ENCODE data around the gene TMEM132D.
"Not testable (repeated sequence)": the region's sequence is repeated elsewhere in the genome, so short reads cannot be mapped to it uniquely, and the experiment has no call there.

Gene TMEM132D

DNA sequence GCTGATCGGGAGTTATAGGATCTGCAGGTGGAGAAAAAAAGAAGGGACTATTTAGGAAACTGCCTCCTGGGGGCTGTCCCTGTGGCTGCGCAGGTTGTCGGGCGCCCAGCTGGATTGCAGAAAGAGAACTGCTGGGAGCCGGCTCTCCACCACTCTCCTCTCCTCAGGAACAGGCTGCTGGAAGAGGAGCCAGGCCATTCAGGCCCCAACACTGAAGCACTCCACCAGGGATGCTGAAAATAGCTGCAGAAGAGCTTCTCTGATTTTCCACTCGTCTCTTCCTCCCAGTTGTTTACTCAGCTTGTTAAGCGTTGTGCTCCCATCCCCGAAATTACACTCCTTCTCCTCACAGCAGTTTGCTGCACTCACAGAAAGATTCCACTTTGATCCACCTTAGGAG lies 703.2 kb downstream of the TMEM132D start:
- DNase-seq (ENCODE audit: low spot score) = no peak
- no peak for FAIRE-seq

DNA sequence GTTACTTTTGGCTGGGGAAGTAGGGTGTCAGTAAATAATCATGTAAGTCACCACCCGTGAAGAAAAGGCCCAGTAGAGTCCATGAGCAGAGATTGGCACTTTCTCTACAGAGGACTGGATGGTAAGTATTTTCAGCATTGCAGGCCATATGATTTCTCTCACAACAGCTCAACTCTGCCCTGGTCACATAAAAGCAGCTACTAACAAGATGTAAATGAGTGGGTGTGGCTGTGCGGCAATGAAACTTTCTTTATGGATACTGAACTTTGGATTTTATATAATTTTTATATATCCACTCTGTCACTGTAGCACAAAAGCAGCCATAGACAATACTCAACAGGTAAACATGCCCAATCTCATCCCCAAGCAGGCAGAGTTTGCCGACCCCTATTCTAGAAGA lies 706.9 kb downstream of the TMEM132D start:
- FAIRE-seq (no peak), DNase-seq (ENCODE audit: low spot score) (no peak)

DNA sequence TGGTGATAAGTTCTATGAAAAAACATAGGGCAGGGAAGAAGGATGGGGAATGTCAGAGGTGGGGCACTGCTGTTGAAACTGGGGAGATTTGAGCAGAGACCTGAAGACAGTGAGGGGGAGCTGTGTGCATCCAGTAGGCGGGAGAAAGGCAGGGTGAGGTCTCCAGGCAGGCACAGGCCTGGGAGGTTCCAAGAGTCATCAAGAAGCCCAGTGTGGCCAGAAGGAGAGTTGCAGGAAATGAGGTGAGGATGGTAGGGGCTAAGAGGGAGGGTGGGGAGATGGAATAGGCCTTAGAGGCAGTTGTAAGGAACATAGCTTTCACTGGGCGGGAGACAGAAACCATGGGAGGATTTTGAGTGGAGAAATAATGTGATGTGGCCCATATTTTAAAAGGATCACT lies 708.7 kb downstream of the TMEM132D start:
- no peak for DNase-seq (ENCODE audit: low spot score)
- no peak for FAIRE-seq

DNA sequence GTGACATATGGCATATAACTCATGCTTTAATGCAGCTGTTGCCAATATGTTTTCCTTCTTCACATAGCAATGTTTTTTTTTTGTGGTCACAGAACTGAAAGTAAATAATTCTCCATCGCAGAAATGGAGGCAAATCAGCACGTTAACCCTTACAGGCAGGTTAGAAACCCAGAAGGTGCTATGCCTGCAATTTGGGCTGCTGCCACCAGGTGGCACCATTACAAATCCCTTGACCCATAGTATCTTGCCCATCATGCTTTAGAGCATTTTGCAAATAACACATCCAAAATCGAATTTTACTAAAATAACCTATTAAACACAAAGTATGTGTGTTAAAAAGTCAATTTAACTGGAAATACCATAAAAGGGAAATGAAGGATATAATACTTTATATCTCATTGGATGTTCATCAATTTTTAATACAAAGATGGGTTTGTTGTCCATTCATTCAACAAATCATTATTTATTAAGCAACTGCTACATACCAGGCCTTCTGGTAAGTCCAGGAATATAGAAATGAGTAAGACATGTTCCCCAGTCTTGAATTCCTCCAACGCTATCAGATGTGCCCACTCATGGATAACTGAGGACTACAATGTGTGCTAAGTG lies 710.5 kb downstream of the TMEM132D start:
- FAIRE-seq (no peak), DNase-seq (ENCODE audit: low spot score) (no peak)

DNA sequence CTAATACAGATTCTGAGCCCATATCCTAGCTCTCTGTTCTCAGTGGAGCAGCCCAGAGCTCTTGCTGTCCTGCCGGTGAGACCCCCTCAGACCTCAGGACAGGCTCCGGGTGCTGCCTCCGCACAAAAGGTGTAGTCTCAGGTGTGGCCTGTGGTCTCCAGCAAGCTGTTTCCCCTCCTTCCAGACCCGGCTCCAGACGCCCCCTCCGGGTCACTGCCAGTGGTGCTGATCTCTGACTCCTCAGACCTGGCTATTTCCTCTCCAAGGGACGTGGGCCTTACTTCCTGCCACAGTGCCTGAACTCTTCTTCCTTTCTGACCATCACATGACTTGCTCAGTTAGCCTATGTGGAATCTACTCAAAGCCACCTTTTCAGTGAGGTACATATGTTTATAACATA lies 713.0 kb downstream of the TMEM132D start:
- no peak for DNase-seq (ENCODE audit: low spot score)

DNA sequence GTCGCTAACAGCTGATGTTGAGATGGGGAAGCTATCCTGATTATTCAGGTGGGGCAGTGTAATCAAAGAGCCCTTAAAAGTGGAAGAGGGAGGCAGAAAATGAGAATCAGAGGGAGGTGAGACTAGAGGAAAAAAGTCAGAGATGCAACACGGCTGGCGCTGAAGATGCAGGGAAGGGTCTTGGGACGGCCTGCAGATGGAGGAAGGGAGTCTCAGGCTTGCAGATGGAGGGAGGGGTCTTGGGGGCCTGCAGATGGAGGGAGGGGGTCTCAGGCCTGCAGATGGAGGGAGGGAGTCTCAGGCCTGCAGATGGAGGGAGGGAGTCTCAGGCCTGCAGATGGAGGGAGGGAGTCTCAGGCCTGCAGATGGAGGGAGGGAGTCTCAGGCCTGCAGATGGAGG lies 713.9 kb downstream of the TMEM132D start:
- FAIRE-seq; DNase-seq (ENCODE audit: low spot score): not testable (repeated sequence)

More for the DNA sequence above, 713.0 kb downstream of the TMEM132D start:
- FAIRE-seq = no peak

DNA sequence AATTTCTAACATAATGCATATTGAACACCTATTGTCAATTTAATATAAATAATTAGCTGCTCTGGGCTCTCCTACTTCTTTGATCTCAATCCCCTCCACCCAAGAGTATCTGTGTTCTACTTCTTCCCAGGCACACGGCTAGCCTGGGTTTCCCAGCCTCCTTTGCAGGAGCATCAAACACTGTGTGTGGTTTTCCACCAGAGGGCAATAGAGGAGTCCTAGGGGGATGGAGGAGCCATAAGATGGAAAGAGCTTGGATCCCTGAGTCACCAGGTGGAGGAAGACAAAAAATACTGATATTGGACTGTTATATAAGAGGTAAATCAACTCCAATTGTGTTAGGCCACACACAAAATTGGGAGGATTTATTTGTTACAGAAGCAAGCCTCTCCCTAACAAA lies 716.9 kb downstream of the TMEM132D start:
- DNase-seq (ENCODE audit: low spot score) = peak; percentile 5

DNA sequence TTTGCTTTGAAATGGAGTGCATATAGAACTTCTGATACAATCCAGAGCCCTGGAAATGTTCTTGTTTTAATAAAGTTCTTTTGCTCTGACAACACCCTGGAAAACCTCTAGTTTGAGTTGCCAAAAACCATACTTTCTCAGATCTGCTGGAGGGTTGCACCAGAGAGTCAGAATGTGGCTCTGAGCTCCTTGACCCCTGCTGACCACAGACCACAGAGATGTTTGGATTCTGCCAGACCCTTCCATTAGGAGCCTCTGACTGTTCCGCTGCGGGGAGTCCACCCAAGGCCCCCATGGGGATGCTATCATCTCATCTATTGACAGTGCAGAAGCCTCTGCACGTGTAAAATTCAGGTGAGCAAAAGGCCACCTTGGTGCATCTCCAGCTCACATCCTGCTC lies 718.0 kb downstream of the TMEM132D start:
- no peak for FAIRE-seq
- DNase-seq (ENCODE audit: low spot score) = no peak

More for the DNA sequence above, 716.9 kb downstream of the TMEM132D start:
- no peak for FAIRE-seq

DNA sequence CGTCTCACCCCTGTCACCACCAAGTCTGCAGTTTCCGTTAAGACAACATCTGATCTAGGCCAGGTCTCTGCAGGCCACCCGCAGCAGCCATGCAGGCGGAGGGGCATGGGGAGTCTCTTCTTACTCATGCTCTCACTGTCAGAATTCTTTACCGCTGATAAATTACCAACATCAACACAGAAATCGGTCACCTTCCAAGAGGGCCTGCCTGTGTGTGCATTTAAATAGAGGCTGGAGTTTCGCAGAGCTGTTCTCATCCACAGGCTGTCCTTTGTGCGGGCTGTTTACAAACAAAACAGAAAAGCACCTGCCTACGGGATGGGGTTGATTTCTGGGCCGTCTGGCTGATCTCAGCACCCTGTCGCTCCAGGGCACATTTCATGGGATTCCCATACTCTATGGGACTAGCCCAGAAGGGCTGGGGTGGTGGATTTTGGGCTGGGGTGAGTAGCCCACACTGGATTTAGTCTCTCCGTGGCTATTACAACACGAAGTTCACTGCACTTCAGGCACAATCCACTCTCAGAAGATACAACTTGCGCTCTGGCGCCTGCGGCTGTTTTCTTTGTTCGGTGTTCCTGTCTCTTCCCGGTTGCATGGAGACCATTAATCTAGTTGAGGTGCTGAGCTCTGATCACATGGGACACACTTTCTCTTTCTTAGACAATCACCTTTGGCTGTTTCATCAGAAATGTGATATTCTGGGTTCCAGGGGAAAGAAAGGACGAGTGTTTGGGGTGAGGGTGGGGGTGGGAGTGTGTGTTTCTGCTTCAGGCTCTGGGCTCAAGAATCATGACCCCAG lies 719.5 kb downstream of the TMEM132D start:
- no peak for DNase-seq (ENCODE audit: low spot score)
- no peak for FAIRE-seq

DNA sequence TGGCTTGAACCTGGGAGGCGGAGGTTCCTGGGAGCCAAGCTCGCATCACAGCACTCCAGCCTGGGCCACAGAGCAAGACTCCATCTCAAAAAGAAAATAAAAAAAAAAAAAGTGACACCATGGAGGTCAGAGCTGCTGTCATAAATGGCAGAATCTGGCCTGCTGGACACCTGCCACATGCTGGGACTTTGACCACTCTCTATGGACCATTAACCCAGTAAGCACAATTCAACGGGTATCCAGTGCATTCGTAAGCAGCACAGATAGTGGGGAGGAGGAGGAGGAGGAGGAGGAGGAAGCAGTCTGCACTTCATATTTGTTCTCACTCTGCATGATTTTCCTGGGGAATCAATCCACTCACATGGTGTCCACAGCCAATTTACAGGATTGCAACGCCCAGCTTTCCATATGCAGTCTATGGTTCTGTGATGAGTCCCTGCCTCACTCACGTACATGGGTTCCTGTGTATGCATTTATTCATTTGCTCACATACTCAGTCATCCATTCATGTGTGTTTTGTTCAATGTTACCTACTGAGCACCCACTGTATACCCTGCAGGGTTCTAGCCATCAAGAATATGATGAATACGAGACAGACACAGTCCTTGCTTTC lies 723.8 kb downstream of the TMEM132D start:
- FAIRE-seq (no peak), DNase-seq (ENCODE audit: low spot score) (no peak)

DNA sequence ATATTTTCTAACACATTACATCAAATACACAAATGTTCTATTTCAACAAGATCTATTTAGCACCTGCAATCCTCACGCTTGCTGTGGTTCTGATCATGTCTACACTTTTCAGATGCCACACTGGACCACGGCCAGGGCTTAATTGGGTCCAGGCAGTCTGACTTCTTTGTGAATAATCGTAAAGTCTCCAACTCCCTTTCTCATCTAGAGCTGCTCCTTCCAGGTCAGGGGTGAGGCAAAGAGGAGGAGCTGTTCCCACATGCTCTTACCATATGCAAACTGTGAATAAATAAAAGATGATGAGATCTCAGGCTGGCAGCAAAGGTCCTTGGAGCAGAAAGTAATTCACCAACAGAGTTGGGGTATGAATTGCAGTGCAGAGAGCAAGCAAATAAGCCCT lies 733.9 kb downstream of the TMEM132D start:
- FAIRE-seq (no peak), DNase-seq (ENCODE audit: low spot score) (no peak)

DNA sequence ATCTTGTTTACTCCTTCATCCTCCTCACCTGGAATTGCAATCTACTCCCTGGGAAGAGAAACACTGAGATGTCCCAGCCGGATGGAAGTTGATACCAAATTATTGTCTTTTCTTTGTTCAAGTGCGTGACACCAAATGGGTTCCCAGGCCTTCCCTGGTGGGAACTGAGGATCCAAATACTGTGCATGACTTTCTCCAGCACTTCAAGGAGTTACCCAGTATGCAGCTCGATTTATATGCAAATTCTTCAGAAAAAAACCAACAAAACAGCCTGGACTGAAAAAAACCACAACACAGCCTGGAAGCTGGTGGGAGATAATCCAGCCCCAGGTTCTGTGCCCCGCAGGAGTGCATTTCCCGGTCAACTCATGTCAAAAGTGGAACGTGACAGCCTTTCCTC lies 740.0 kb downstream of the TMEM132D start:
- FAIRE-seq (no peak), DNase-seq (ENCODE audit: low spot score) (no peak)

DNA sequence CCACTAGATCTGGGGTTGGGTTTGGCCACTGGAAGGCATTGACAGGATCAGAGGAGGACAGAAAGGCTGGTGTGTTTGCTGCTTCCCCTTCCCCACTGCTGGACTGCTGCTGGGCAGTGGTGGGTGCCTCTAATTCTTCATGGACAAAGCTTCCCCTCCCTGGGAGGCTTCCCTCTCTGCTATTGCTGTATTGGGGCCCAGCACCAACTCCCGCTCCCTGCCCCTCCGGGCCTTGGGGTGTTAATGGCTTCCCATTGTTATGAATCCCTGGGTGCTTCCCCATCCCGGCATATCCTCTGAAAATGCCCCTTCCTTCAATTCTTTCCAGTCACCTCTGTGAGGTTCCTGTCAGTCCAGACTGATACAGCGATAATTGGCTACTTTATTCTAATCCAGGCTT lies 740.4 kb downstream of the TMEM132D start:
- FAIRE-seq (no peak), DNase-seq (ENCODE audit: low spot score) (no peak)

DNA sequence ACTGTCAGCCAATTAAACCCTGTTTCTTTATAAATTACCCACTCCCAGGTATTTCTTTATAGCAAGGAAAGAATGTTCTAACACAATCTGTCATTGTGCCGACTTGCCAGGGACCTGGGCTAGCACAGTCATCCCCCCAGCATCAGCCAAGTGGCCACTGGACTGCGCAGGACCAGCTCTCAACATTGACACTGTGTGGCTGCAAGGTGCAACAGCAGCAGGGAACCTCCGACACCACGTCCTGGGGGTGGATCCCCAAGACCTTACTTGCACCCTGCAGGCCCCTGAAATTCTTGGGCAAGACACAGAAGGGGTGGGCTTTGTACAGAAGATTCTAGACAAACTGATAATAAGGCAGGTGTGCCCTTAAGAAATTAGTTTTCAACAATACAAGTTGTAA lies 741.0 kb downstream of the TMEM132D start:
- no peak for DNase-seq (ENCODE audit: low spot score)

DNA sequence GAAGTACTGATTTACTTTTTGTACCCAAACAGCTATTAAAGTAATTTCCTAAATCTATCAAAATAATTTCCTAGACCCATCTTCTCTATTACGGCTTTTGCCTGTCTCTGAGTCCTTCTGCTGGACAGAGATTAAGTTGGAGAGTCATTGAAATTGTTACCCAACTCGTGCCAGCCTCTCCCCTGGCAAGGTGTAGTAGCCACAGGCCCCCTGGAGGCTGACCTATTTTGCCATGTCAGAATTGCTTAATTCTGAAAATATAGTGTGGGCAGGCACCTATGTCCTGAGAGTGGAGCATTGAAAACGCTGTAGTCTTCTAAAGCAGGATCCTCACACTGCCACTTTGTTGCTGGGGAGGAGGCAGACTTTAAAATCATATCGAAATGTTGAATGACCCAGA lies 742.3 kb downstream of the TMEM132D start:
- DNase-seq (ENCODE audit: low spot score) = no peak
- FAIRE-seq = no peak

More for the DNA sequence above, 741.0 kb downstream of the TMEM132D start:
- FAIRE-seq = no peak

DNA sequence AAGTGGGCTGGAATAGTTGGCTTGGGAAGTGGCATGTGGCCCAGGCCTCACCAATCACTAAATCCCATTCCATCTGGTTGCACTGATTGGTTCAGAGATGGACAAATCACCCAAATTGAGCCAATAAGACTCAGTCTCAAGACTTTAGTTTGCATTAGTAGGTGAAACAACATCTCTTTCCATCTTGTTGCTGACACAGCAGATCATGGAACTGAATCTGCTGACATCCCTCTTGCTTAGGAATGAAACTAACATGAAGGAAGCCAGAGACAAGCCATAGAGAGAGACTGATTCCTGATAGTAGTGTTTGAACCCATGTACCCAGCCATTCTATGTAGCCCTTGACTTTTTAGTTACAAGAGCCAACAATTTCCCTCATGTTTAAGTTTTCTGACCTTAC lies 743.5 kb downstream of the TMEM132D start:
- DNase-seq (ENCODE audit: low spot score) = no peak
- FAIRE-seq = no peak

DNA sequence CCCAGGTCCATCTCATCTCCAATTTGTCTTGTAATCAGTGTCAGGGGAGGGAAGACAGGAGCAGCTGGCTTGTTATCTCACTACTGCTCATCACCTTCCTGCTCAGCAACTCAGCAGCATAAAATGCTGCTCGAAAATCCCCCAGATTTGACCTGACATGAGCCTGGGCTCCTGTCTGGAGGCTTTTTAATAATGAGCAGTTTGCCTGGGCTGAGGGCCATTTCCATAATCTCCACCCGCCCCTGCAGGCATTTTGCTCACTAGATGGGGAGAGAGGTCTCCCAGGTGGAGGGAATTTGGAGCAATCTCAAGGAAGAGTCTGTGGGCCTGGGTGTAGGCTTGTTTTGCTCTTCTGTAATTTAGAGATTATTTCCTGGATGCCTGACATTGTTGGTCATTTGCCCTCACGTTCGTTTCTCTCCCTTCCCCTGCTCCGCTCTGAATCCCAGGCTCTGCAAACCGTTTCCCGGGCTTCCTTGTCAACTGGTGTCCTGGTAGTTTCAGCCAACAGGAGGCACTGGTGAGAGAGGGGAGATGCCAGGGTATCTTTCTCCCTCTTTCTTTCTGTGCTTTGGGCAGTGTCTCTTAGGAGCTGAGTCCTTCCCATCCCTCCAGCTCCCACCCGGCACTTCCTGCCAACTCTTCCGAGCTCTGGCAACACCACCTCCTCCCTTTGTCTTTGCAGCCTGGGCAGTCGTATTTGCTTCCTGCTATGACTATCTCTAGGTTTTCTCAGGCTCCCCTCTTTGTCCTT lies 751.3 kb downstream of the TMEM132D start:
- DNase-seq (ENCODE audit: low spot score) (peak; percentile 5), FAIRE-seq (no peak)

DNA sequence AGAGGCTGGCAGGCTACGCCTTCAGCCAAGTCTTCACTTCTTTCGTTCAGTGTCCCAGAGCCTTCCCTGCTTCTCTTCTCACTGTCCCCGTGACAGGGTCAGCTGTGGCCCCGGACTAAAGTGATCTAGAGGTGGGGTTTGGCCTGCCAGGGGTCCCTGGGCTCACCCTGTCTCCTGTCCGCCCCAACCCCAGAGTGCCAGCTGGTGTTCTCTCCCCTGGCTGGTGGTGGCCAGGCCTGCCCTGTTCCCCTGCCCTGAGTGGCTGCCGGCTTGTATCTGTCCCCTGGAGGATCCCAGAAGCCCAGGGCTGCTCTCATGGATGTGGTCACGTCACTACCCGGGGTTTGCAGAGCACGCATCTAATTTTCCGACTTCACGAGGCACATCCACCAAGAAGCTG lies 753.1 kb downstream of the TMEM132D start:
- FAIRE-seq (no peak), DNase-seq (ENCODE audit: low spot score) (no peak)

DNA sequence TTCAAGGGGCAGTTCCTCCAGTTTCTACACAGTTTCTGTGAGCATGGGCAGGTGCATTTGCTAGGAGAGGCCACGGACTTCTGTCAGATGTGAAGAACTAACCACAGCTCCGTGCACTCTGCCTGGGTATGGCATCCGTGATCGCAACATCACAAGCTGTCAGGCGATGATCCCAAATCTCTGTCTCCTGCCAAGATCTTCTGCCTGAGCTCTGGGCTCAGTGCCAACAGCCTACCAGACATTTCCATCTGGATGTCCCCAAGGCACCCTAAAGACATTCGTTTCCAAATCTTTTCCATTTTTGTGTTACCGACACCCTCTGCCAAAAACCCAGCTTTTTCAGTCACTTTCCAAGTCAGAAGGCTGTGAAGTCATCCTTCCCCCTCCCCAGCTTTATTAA lies 758.4 kb downstream of the TMEM132D start:
- FAIRE-seq = no peak
- DNase-seq (ENCODE audit: low spot score) = no peak

DNA sequence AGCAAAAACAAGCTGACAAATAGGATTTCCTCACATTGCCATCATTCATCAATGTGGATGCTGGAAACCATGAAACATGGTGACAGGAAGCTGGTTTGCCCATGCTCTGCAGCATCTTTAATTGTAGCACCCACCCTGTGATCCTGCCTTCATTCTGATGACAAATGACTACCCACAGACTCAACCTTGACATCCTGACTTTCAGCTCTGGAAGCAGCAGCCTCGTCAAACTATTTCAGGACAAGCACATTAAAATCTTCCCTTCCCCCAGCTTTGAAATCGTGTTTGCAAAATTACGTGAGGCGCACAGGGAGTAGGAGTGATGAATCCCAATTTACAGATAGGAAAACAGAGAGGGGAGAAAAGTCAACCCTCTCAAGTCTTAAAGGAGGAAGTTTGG lies 765.0 kb downstream of the TMEM132D start:
- DNase-seq (ENCODE audit: low spot score) (no peak), FAIRE-seq (no peak)

DNA sequence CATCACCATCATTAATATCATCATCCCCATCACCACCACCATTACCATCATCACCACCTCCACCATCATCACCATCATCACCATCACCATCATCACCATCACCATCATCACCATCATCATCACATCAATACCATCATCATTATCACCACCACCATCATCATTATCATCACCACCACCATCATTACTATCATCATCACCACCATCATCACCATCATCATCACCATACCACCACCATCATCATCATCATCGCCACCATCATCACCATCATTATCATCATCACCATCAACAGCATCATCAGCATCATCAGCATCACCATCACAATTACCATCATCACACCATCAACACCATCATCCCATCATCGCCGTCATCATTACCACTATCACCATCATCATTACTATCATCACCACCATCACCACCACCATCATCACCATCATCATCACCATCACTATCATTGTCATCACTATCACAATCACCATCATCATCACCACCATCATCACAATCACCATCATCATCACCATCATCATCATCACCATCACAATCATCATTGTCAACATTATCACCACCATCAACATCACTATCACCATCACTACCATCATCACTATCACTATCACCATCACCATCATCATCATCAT lies 767.0 kb downstream of the TMEM132D start:
- FAIRE-seq (peak; percentile 98), DNase-seq (ENCODE audit: low spot score) (no peak)

Data from urothelium cell line (cell line).